ENCODE data around the gene SNX17. TPM values are rescaled to one million over a fixed set of nuclear protein-coding genes. Genes with fewer than 3 reads are reported as not detected.

SNX17 gene
- total and polyA plus RNA-seq, 2 of the 13 experiments (the other 11 are each of a cell fraction or from before 2014, with no cell fraction given), result 75.0 to 109 TPM

DNA sequence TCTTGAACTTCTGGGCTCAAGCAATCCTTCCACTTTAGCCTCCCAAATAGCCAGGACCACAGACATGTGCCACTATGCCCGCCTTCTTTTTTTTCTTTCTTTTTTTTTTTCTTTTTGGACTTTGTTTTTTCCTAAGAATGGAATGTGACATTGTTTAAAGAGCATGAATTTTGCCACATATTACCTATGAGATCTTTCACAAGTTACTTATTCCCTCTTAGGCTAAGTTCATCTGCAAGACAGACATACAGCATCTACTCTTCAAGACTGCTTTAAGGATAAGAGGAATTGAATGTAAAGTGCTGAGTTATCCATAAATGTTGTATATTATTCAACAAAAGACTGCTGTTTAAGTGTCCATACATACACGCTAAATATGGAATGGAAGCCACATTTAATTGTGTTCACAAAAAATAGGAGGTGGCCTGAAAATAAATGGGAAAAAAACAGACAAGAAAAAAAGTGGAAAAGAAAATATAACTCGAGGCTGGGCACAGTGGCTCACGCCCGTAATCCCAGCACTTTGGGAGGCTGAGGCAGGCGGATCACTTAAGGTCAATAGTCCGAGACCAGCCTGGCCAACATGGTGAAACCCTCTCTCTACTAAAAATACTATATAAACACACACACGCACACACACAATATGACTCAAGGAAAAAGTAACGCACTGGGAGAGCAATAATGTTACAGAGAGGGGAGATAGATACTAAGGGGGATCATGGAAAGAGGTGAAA lies 42.2 kb downstream of the SNX17 start (continued):
- TF ChIP-seq, protein P1, sequence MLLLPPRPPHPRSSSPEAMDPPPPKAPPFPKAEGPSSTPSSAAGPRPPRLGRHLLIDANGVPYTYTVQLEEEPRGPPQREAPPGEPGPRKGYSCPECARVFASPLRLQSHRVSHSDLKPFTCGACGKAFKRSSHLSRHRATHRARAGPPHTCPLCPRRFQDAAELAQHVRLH (CRISPR knock-in tag; IDR thresholded peaks at IDR 0.05; ENCODE audit: borderline replicate concordance, low read depth), result no peak
- TF ChIP-seq HOXD1 (CRISPR knock-in tag; IDR thresholded peaks at IDR 0.05), result no peak
- no peak for TF ChIP-seq ZFAT (CRISPR knock-in tag; conservative IDR thresholded peaks at IDR 0.05)
- TF ChIP-seq, protein P2, sequence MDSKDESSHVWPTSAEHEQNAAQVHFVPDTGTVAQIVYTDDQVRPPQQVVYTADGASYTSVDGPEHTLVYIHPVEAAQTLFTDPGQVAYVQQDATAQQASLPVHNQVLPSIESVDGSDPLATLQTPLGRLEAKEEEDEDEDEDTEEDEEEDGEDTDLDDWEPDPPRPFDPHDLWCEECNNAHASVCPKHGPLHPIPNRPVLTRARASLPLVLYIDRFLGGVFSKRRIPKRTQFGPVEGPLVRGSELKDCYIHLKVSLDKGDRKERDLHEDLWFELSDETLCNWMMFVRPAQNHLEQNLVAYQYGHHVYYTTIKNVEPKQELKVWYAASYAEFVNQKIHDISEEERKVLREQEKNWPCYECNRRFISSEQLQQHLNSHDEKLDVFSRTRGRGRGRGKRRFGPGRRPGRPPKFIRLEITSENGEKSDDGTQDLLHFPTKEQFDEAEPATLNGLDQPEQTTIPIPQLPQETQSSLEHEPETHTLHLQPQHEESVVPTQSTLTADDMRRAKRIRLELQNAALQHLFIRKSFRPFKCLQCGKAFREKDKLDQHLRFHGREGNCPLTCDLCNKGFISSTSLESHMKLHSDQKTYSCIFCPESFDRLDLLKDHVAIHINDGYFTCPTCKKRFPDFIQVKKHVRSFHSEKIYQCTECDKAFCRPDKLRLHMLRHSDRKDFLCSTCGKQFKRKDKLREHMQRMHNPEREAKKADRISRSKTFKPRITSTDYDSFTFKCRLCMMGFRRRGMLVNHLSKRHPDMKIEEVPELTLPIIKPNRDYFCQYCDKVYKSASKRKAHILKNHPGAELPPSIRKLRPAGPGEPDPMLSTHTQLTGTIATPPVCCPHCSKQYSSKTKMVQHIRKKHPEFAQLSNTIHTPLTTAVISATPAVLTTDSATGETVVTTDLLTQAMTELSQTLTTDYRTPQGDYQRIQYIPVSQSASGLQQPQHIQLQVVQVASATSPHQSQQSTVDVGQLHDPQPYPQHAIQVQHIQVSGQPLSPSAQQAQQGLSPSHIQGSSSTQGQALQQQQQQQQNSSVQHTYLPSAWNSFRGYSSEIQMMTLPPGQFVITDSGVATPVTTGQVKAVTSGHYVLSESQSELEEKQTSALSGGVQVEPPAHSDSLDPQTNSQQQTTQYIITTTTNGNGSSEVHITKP (CRISPR knock-in tag; IDR thresholded peaks at IDR 0.05; ENCODE audit: low read depth), result no peak; the same call in 1 of the 2 replicates
- TF ChIP-seq, protein P3, sequence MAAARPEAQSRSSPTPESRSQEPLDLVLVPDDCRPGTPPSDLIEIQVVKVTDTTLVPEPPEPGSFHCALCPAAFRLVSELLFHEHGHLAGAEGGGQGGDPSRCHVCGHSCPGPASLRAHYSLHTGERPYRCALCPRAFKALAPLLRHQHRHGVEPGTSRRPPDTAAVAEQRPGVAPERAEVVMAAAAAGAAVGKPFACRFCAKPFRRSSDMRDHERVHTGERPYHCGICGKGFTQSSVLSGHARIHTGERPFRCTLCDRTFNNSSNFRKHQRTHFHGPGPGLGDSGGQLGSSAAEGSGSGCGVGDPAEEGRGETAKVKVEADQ (CRISPR knock-in tag; IDR thresholded peaks at IDR 0.05; ENCODE audit: borderline replicate concordance), result 0 out of 2 replicates have a peak, but pooled peaks have one; percentile 47
- no peak for TF ChIP-seq SRF (IDR thresholded peaks at IDR 0.05; ENCODE audit: low read depth, low read length)
- no peak for TF ChIP-seq ZNF484 (CRISPR knock-in tag; IDR thresholded peaks at IDR 0.05; ENCODE audit: borderline replicate concordance, low read depth)
- no peak for TF ChIP-seq CREB1 (IDR thresholded peaks at IDR 0.05)
- TF ChIP-seq CREB1 (CRISPR knock-in tag; IDR thresholded peaks at IDR 0.05), result peak; percentile 52; the same call in 1 of the 2 replicates
- TF ChIP-seq TBX2 (CRISPR knock-in tag; IDR thresholded peaks at IDR 0.05; ENCODE audit: borderline replicate concordance), result no peak
- TF ChIP-seq, protein P4, sequence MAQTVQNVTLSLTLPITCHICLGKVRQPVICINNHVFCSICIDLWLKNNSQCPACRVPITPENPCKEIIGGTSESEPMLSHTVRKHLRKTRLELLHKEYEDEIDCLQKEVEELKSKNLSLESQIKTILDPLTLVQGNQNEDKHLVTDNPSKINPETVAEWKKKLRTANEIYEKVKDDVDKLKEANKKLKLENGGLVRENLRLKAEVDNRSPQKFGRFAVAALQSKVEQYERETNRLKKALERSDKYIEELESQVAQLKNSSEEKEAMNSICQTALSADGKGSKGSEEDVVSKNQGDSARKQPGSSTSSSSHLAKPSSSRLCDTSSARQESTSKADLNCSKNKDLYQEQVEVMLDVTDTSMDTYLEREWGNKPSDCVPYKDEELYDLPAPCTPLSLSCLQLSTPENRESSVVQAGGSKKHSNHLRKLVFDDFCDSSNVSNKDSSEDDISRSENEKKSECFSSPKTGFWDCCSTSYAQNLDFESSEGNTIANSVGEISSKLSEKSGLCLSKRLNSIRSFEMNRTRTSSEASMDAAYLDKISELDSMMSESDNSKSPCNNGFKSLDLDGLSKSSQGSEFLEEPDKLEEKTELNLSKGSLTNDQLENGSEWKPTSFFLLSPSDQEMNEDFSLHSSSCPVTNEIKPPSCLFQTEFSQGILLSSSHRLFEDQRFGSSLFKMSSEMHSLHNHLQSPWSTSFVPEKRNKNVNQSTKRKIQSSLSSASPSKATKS (CRISPR knock-in tag; IDR thresholded peaks at IDR 0.05), result peak; percentile 3; the same call in 1 of the 2 replicates

Data from HepG2 (cell line).